Right lobe of liver (tissue), 4 donors: Measurements from ENCODE around the gene SLC24A4.
A peak's percentile ranks its signal among the peaks of the same experiment; 100 is the strongest.

Experiments used
- CTCF ChIP-seq, 4 donors: fragments of 200-600 bp in 3 of 4; fragments of 450-650 bp in 1 of 4; IDR thresholded peaks; one replicate each; pipeline versions ENCODE4 v1.5.1 to v1.8.0; 2016 to 2022; ENCODE audit warnings: antibody characterized with exemption in 4 of 4, mild to moderate bottlenecking in 2 of 4
- POLR2A ChIP-seq: fragments of 450-650 bp; IDR thresholded peaks from one replicate; pipeline ENCODE4 v1.6.1; 2017; ENCODE audit warnings: antibody characterized with exemption, mild to moderate bottlenecking
- donor health status: DM: no; HTN: no; CAD: no.
- donor health status: DM: no; HTN: no; CAD: no.
- donor health status: DM: no; HTN: yes; CAD: no.

GRCh38 chr14:92531106-92531873 is 208.3 kb downstream of the SLC24A4 start:
- TF ChIP-seq CTCF (IDR thresholded peaks at IDR 0.05) (no peak), POLR2A (peak; percentile 19)
